K562 (cell line): ENCODE data around the gene CEP295NL. TPM values are rescaled to one million over a fixed set of nuclear protein-coding genes. Genes with fewer than 3 reads are reported as not detected.

Experiments
- ATAC-seq: fragments of 200-7000 bp; cut with Tn5 transposase; 3 replicates; pipeline ENCODE4 v1.9.1; 2020; ENCODE audit warnings: moderate library complexity
- BruUV-seq: library from RNA; stranded (reverse); fragments of 400-500 nt; replicated peaks from 2 replicates; lab custom pipeline; 2021; lab: Mats Ljungman, UMichigan
- CTCF ChIA-PET: fragments of 300-600 bp; formaldehyde crosslinking; extraction: SDS; loops from one replicate; lab custom pipeline; 2021; ENCODE audit warnings: low intra/inter-chr PET ratio; lab: Yijun Ruan, JAX
- POLR2A ChIA-PET: fragments of 300-600, 350-650 bp; sonication (Branson Sonifier 250); formaldehyde crosslinking; extraction: SDS; loops from one replicate; lab custom pipeline; 2021; ENCODE audit warnings: antibody characterized with exemption, inconsistent platforms; lab: Yijun Ruan, JAX
- DNase-seq, 4 experiments: peaks; one replicate each; pipeline versions ENCODE4 v3.0.0 to v3.0.0-alpha.2; 2011 to 2018; ENCODE audit warnings: low spot score in 3 of 4, mixed read lengths in 3 of 4; ENCODE audit errors: extremely low read depth in 1 of 4
- FAIRE-seq: peaks from 2 replicates; lab custom pipeline; 2011; peaks lifted over from hg19 to GRCh38; lab: Jason Lieb, UNC
- H2AFZ ChIP-seq: 2 replicates; pipeline ENCODE4 v1.6.0; 2011; ENCODE audit warnings: low read depth, low read length, control low read depth, inconsistent platforms
- H3K27ac ChIP-seq: fragments of 200-600 bp; 3 replicates; pipeline ENCODE4 v1.8.0; 2011; ENCODE audit warnings: low read depth, mild to moderate bottlenecking, control low read depth, inconsistent platforms, low read length, moderate library complexity, mixed read lengths; ENCODE audit errors: extremely low read depth
- H3K27me3 ChIP-seq, 2 experiments: fragments of 300-600 bp in 1 of 2; 2 replicates in 1 of 2; 3 replicates in 1 of 2; pipeline versions ENCODE4 v1.6.0 to v1.8.0; 2011; ENCODE audit warnings: inconsistent platforms in 2 of 2, low read length in 2 of 2, mild to moderate bottlenecking in 1 of 2, mixed read lengths in 1 of 2, moderate library complexity in 1 of 2; ENCODE audit not compliant: control insufficient read depth in 2 of 2, insufficient read depth in 2 of 2
- H3K36me3 ChIP-seq: fragments of 300-600 bp; 3 replicates; pipeline ENCODE4 v1.8.0; 2011; ENCODE audit warnings: mild to moderate bottlenecking, low read length, inconsistent platforms; ENCODE audit not compliant: control insufficient read depth, insufficient read depth
- H3K4me1 ChIP-seq, 2 experiments: fragments of 200-600 bp in 1 of 2; replicated peaks in 1 of 2; 2 replicates in 1 of 2; 3 replicates in 1 of 2; pipeline versions ENCODE4 v1.5.1 to v1.8.0; 2011; ENCODE audit warnings: inconsistent platforms in 2 of 2, low read length in 2 of 2, mild to moderate bottlenecking in 1 of 2, mixed read lengths in 1 of 2, moderate library complexity in 1 of 2; ENCODE audit not compliant: control insufficient read depth in 2 of 2, insufficient read depth in 2 of 2
- H3K4me2 ChIP-seq: 2 replicates; pipeline ENCODE4 v1.6.1; 2011; ENCODE audit warnings: low read length, control low read depth, inconsistent platforms, mixed read lengths; ENCODE audit not compliant: insufficient read depth
- H3K4me3 ChIP-seq: fragments of 200-600 bp; sonication (generic), shearing (Covaris generic); 2 replicates; pipeline ENCODE4 v1.5.1; 2016; ENCODE audit warnings: control low read depth, inconsistent platforms
- H3K79me2 ChIP-seq: fragments of 200-600 bp; 3 replicates; pipeline ENCODE4 v1.8.0; 2011; ENCODE audit warnings: low read length, inconsistent platforms; ENCODE audit not compliant: control insufficient read depth, insufficient read depth
- H3K9ac ChIP-seq, 2 experiments: 2 replicates each; pipeline versions ENCODE4 v1.6.0 to v1.6.1; 2011; ENCODE audit warnings: low read depth in 2 of 2, low read length in 2 of 2, control low read depth in 1 of 2, inconsistent platforms in 1 of 2, mild to moderate bottlenecking in 1 of 2, mixed read lengths in 1 of 2; ENCODE audit not compliant: insufficient read depth in 1 of 2
- H3K9me1 ChIP-seq: one replicate; pipeline ENCODE4 v1.6.0; 2011; ENCODE audit warnings: inconsistent platforms, mild to moderate bottlenecking, low read length, moderate library complexity; ENCODE audit not compliant: control insufficient read depth, insufficient read depth
- H3K9me3 ChIP-seq: replicated peaks from 2 replicates; pipeline ENCODE4 v1.5.1; 2011; ENCODE audit warnings: low read depth, low read length, inconsistent platforms; ENCODE audit not compliant: control insufficient read depth, insufficient read depth
- H4K20me1 ChIP-seq: replicated peaks from 2 replicates; pipeline ENCODE4 v1.6.1; 2011; ENCODE audit warnings: low read length, inconsistent platforms, mixed read lengths; ENCODE audit not compliant: control insufficient read depth, insufficient read depth
- BCOR ChIP-seq: fragments of 450-650 bp; IDR thresholded peaks from 2 replicates; pipeline ENCODE4 v1.6.1; 2016
- CEBPG ChIP-seq, 3 experiments: fragments of 200-800 bp in 1 of 3; sonication (Bioruptor generic) in 1 of 3; sonication (generic) in 1 of 3; formaldehyde crosslinking in 1 of 3; IDR thresholded peaks in 2 of 3; conservative IDR thresholded peaks in 1 of 3; 2 replicates each; pipeline versions ENCODE4 v1.6.1 to v1.8.0; 2016 to 2022; ENCODE audit warnings: missing compliant biosample characterization in 2 of 3, missing genetic modification characterization in 2 of 3, mild to moderate bottlenecking in 1 of 3, missing genetic modification reagents in 1 of 3
- FOXJ3 ChIP-seq: sonication (generic); formaldehyde crosslinking; IDR thresholded peaks from 2 replicates; pipeline ENCODE4 v1.4.0; 2020; ENCODE audit warnings: mild to moderate bottlenecking, missing genetic modification reagents
- ILK ChIP-seq: fragments of 450-650 bp; IDR thresholded peaks from 2 replicates; pipeline ENCODE4 v1.6.1; 2016; ENCODE audit warnings: missing genetic modification characterization, low read depth, mild to moderate bottlenecking, missing compliant biosample characterization, moderate library complexity, borderline replicate concordance
- L3MBTL2 ChIP-seq: fragments of 450-650 bp; IDR thresholded peaks from 2 replicates; pipeline ENCODE4 v1.6.1; 2016; ENCODE audit warnings: mild to moderate bottlenecking, moderate library complexity
- MTA1 ChIP-seq: fragments of 450-650 bp; IDR thresholded peaks from 2 replicates; pipeline ENCODE4 v1.6.1; 2017; ENCODE audit warnings: borderline replicate concordance
- PKNOX1 ChIP-seq: fragments of 450-650 bp; IDR thresholded peaks from 2 replicates; pipeline ENCODE4 v1.6.1; 2016
- SMARCC2 ChIP-seq: fragments of 450-650 bp; IDR thresholded peaks from 2 replicates; pipeline ENCODE4 v1.6.1; 2017; ENCODE audit warnings: antibody characterized with exemption, moderate library complexity, mild to moderate bottlenecking, low read depth
- ZFP36 ChIP-seq: fragments of 150-350 bp; IDR thresholded peaks from 2 replicates; pipeline ENCODE4 v1.6.1; 2018; ENCODE audit warnings: low read length, low read depth; ENCODE audit not compliant: partially characterized antibody
- ZNF384 ChIP-seq: IDR thresholded peaks from 2 replicates; pipeline ENCODE4 v1.6.1; 2012; ENCODE audit warnings: low read depth, low read length, improper control_type of control experiment
- WGBS: fragments of 100-300 bp; shearing (Covaris generic); methylation state at CpG from one replicate; pipeline ENCODE4 v1.1.6; 2016; ENCODE audit warnings: low coverage, mixed read lengths; ENCODE audit not compliant: insufficient coverage; ENCODE audit errors: missing lambda C conversion rate; 5-methylcytosine and 5-hydroxymethylcytosine counted together
- in situ Hi-C: fragments of 300-500 bp; cut with MboI; formaldehyde crosslinking; loops from 4 replicates; pipeline ENCODE4 v1.15.0; 2018; ENCODE audit warnings: inconsistent platforms, mixed read lengths
- intact Hi-C: fragments of 100-400 bp; cut with micrococcal nuclease; formaldehyde crosslinking; loops from 2 replicates; pipeline ENCODE4 v1.14.2; 2022
- polyA plus RNA-seq, 8 experiments: library from polyadenylated mRNA; depleted of rRNA in 4 of 8; stranded (reverse) in 5 of 8; unstranded in 3 of 8; fragments of >200 nt; fragmentation: Nextera tagmentation in 2 of 8; fragmentation: Illumina TruSeq in 1 of 8; extraction: Ambion mirVana in 2 of 8; extraction: Trizol in 1 of 8; gene quantifications; 2 replicates each; pipeline versions ENCODE4 v1.2.1 to v1.2.3, GENCODE V29; 2011 to 2014; ENCODE audit warnings: inconsistent platforms in 1 of 8, missing spikeins in 1 of 8
- total RNA-seq, 7 experiments: library from RNA; depleted of rRNA in 6 of 7; stranded (reverse); fragments of >200 nt in 6 of 7; fragmentation: Illumina TruSeq in 2 of 7; extraction: Trizol in 2 of 7; gene quantifications; 2 replicates each; pipeline versions ENCODE4 v1.2.1 to v1.2.3, GENCODE V29; 2011 to 2021; ENCODE audit warnings: low replicate concordance in 1 of 7
- TF ChIP-seq, protein P1 (sequence below), 2 experiments: IDR thresholded peaks; 2 replicates each; pipeline ENCODE4 v1.6.1; 2011; ENCODE audit warnings: borderline replicate concordance in 1 of 2, control low read depth in 1 of 2, low read depth in 1 of 2, low read length in 1 of 2, mild to moderate bottlenecking in 1 of 2, mixed read lengths in 1 of 2, moderate library complexity in 1 of 2; ENCODE audit not compliant: insufficient read depth in 1 of 2, insufficient read length in 1 of 2, poor library complexity in 1 of 2, severe bottlenecking in 1 of 2; ENCODE audit errors: extremely low read depth in 1 of 2
- TF ChIP-seq, protein P2 (sequence below): sonication (generic); formaldehyde crosslinking; IDR thresholded peaks from 2 replicates; pipeline ENCODE4 v1.9.0; 2022; ENCODE audit warnings: mild to moderate bottlenecking, missing genetic modification reagents

The CEP295NL gene
- total and polyA plus RNA-seq, 9 of the 15 experiments (the other 6 are each of a cell fraction or from before 2014, with no cell fraction given) = not detected

GRCh38 chr17:78854508-78854907 lies 48.5 kb downstream of the CEP295NL start:
- 3% methylated on average over 8 of the region's 9 CpGs for WGBS
- FAIRE-seq = peak; percentile 29
- H3K9me1 ChIP-seq = no peaks in the 10 kb centered on the region
- DNase-seq = peak in 2 of 4 experiments; percentile 23 to 28
- no peak overlapping the region for H2AFZ ChIP-seq
- no peaks in the 10 kb centered on the region for H3K79me2 ChIP-seq
- no TSS peak for BruUV-seq
- H4K20me1 ChIP-seq = no peaks in the 10 kb centered on the region
- H3K9me3 ChIP-seq = no peaks in the 10 kb centered on the region
- ATAC-seq = peak; percentile 47
- TF ChIP-seq MTA1 (0 out of 2 replicates have a peak, but pooled peaks have one; percentile 5), FOXJ3 (CRISPR knock-in tag) (no peak), SMARCC2 (0 out of 2 replicates have a peak, but pooled peaks have one; percentile 12), BCOR (no peak), ZNF384 (no peak), L3MBTL2 (peak; percentile 48), ILK (tag) (no peak), PKNOX1 (peak; percentile 66), ZFP36 (no peak), CEBPG (CRISPR knock-in tag; IDR thresholded peaks at IDR 0.05) (0 out of 2 replicates have a peak, but pooled peaks have one; percentile 30), CEBPG (tag; conservative IDR thresholded peaks at IDR 0.05 in 1 of 2, IDR thresholded peaks at IDR 0.05 in 1 of 2) (no peak)
- TF ChIP-seq, protein P1, sequence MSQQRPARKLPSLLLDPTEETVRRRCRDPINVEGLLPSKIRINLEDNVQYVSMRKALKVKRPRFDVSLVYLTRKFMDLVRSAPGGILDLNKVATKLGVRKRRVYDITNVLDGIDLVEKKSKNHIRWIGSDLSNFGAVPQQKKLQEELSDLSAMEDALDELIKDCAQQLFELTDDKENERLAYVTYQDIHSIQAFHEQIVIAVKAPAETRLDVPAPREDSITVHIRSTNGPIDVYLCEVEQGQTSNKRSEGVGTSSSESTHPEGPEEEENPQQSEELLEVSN (IDR thresholded peaks at IDR 0.05; ENCODE audit: borderline replicate concordance in 1 of 2, extremely low read depth in 1 of 2, insufficient read depth in 1 of 2, insufficient read length in 1 of 2, low read depth in 1 of 2, low read length in 1 of 2, poor library complexity in 1 of 2, severe bottlenecking in 1 of 2) = peak in 1 of 2 experiments; percentile 21
- TF ChIP-seq, protein P2, sequence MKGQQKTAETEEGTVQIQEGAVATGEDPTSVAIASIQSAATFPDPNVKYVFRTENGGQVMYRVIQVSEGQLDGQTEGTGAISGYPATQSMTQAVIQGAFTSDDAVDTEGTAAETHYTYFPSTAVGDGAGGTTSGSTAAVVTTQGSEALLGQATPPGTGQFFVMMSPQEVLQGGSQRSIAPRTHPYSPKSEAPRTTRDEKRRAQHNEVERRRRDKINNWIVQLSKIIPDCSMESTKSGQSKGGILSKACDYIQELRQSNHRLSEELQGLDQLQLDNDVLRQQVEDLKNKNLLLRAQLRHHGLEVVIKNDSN = peak; percentile 50; the same call in 1 of the 2 replicates
- peak overlapping the region; percentile 70; the same call in 1 of the 2 replicates for H3K4me2 ChIP-seq
- ChIA-PET POLR2A (interaction anchor here (0.6 to 2.0 kb wide), 4 partner anchors 11 to 61 kb away, joined by 3 to 6 read pairs (median 4); partner anchors contain the start of gene USP36), CTCF (interaction anchor here (0.5 kb wide), 1 partner anchor 569 kb away, joined by 5 read pairs; no protein-coding TSS in a partner anchor)
- no peak overlapping the region for H3K27ac ChIP-seq
- H3K9ac ChIP-seq = peak overlapping the region in 1 of 2 experiments; percentile 31; a peak in 1 of 4 replicates
- in situ Hi-C loops = no loop called here
- H3K27me3 ChIP-seq = peaks cover 0 to 17% of the 10 kb centered on the region in 2 experiments; a peak in 2 of 5 replicates
- peaks cover 18 to 23% of the 10 kb centered on the region in 2 experiments for H3K4me1 ChIP-seq
- intact Hi-C loops = no loop called here
- H3K36me3 ChIP-seq = no peaks in the 10 kb centered on the region
- no peak overlapping the region for H3K4me3 ChIP-seq
